HepG2 (cell line): ENCODE measurements around the gene NDUFA13. TPM values are rescaled to one million over a fixed set of nuclear protein-coding genes. Genes with fewer than 3 reads are reported as not detected.

Experiments
- ATAC-seq: fragments of 200-7000 bp; cut with Tn5 transposase; 3 replicates; pipeline ENCODE4 v1.9.1; 2020; ENCODE audit warnings: mild to moderate bottlenecking, moderate library complexity
- BruUV-seq: library from RNA; stranded (reverse); fragments of 400-500 nt; replicated peaks from 2 replicates; lab custom pipeline; 2021; lab: Mats Ljungman, UMichigan
- CTCF ChIA-PET: fragments of 300-600 bp; formaldehyde crosslinking; extraction: SDS; loops from one replicate; lab custom pipeline; 2021; ENCODE audit warnings: low total read pairs, inconsistent platforms, low intra/inter-chr PET ratio; lab: Yijun Ruan, JAX
- POLR2A ChIA-PET: fragments of 350-600 bp; sonication (Branson Sonifier 250); formaldehyde crosslinking; loops from one replicate; lab custom pipeline; 2020; ENCODE audit warnings: antibody characterized with exemption, inconsistent platforms; lab: Yijun Ruan, JAX
- DNase-seq: peaks from one replicate; pipeline ENCODE4 v3.0.0-alpha.2; 2015; ENCODE audit warnings: low spot score
- FAIRE-seq: peaks from 3 replicates; lab custom pipeline; 2011; peaks lifted over from hg19 to GRCh38; lab: Jason Lieb, UNC
- H2AFZ ChIP-seq: one replicate; pipeline ENCODE4 v1.6.1; 2011; ENCODE audit warnings: low read length, inconsistent platforms
- H3K27ac ChIP-seq: fragments of 300-600 bp; 3 replicates; pipeline ENCODE4 v1.8.0; 2011; ENCODE audit warnings: mixed run types, mild to moderate bottlenecking, mixed read lengths, low read length, inconsistent platforms; ENCODE audit not compliant: insufficient read depth; ENCODE audit errors: extremely low read length
- H3K27me3 ChIP-seq, 2 experiments: fragments of 200-600 bp in 1 of 2; 2 replicates in 1 of 2; 3 replicates in 1 of 2; pipeline versions ENCODE4 v1.6.0 to v1.8.0; 2011; ENCODE audit warnings: low read length in 2 of 2, mild to moderate bottlenecking in 2 of 2, moderate library complexity in 2 of 2, inconsistent platforms in 1 of 2; ENCODE audit not compliant: insufficient read depth in 2 of 2, control insufficient read depth in 1 of 2
- H3K36me3 ChIP-seq, 2 experiments: fragments of 200-600 bp in 1 of 2; replicated peaks in 1 of 2; 2 replicates in 1 of 2; 3 replicates in 1 of 2; pipeline versions ENCODE4 v1.5.1 to v1.8.0; 2011; ENCODE audit warnings: low read length in 2 of 2, inconsistent platforms in 1 of 2; ENCODE audit not compliant: insufficient read depth in 2 of 2, control insufficient read depth in 1 of 2
- H3K4me1 ChIP-seq: 2 replicates; pipeline ENCODE4 v1.5.1; 2012; ENCODE audit warnings: low read length, inconsistent platforms; ENCODE audit not compliant: insufficient read depth
- H3K4me2 ChIP-seq: 2 replicates; pipeline ENCODE4 v1.6.0; 2011; ENCODE audit warnings: low read depth, low read length, inconsistent platforms
- H3K4me3 ChIP-seq, 3 experiments: fragments of 200-600 bp in 1 of 3; sonication (generic), shearing (Covaris generic) in 1 of 3; replicated peaks in 1 of 3; 2 replicates each; pipeline ENCODE4 v1.5.1; 2011 to 2016; ENCODE audit warnings: low read length in 3 of 3, inconsistent platforms in 2 of 3, low read depth in 2 of 3, mild to moderate bottlenecking in 2 of 3, control low read depth in 1 of 3, mixed read lengths in 1 of 3; ENCODE audit not compliant: insufficient read depth in 1 of 3
- H3K79me2 ChIP-seq: one replicate; pipeline ENCODE4 v1.6.1; 2011; ENCODE audit warnings: low read length, inconsistent platforms; ENCODE audit not compliant: insufficient read depth
- H3K9ac ChIP-seq: 2 replicates; pipeline ENCODE4 v1.6.0; 2011; ENCODE audit warnings: mild to moderate bottlenecking, low read depth, low read length, inconsistent platforms; ENCODE audit not compliant: insufficient read depth
- H3K9me3 ChIP-seq: 2 replicates; pipeline ENCODE4 v1.5.1; 2012; ENCODE audit warnings: mild to moderate bottlenecking, low read length
- H4K20me1 ChIP-seq: 2 replicates; pipeline ENCODE4 v1.6.0; 2011; ENCODE audit warnings: inconsistent platforms, mild to moderate bottlenecking, low read length, moderate library complexity; ENCODE audit not compliant: insufficient read depth
- NR2F1 ChIP-seq, 2 experiments: fragments of 450-650 bp in 1 of 2; formaldehyde crosslinking in 1 of 2; IDR thresholded peaks; 2 replicates each; pipeline versions ENCODE4 v1.5.0 to v1.6.1; 2016 to 2020; ENCODE audit warnings: mild to moderate bottlenecking in 1 of 2, missing compliant biosample characterization in 1 of 2, missing genetic modification reagents in 1 of 2, moderate library complexity in 1 of 2
- ZIK1 ChIP-seq: sonication (generic); formaldehyde crosslinking; IDR thresholded peaks from 2 replicates; pipeline ENCODE4 v1.5.0; 2020; ENCODE audit warnings: mild to moderate bottlenecking, low read depth, missing genetic modification reagents, borderline replicate concordance
- ZNF331 ChIP-seq: sonication (generic); formaldehyde crosslinking; IDR thresholded peaks from 2 replicates; pipeline ENCODE4 v1.4.0; 2020; ENCODE audit warnings: missing genetic modification reagents
- ZNF557 ChIP-seq: sonication (generic); formaldehyde crosslinking; IDR thresholded peaks from 2 replicates; pipeline ENCODE4 v1.4.0; 2020; ENCODE audit warnings: missing genetic modification reagents
- WGBS: methylation state at CpG from one replicate; pipeline ENCODE4 v1.1.6; 2017; ENCODE audit warnings: low lambda C conversion rate; 5-methylcytosine and 5-hydroxymethylcytosine counted together
- in situ Hi-C: cut with HindIII; loops from 2 replicates; pipeline ENCODE4 v1.10.0; 2017; ENCODE audit warnings: low pct_unique_long_range_greater_than_20kb; ENCODE audit not compliant: extremely low pct_ligation_motif_present
- intact Hi-C: fragments of 100-400 bp; cut with micrococcal nuclease; formaldehyde crosslinking; loops from one replicate; pipeline ENCODE4 v1.10.0; 2022; ENCODE audit not compliant: unreplicated experiment
- polyA plus RNA-seq, 8 experiments: library from polyadenylated mRNA; depleted of rRNA in 3 of 8; stranded (reverse) in 7 of 8; unstranded in 1 of 8; fragments of >200 nt; fragmentation: Illumina TruSeq in 4 of 8; extraction: Trizol in 4 of 8; gene quantifications; 2 replicates each; pipeline versions ENCODE4 v1.2.1 to v1.2.3, GENCODE V29; 2011 to 2016; ENCODE audit warnings: low read depth in 4 of 8, missing spikeins in 1 of 8, mixed read lengths in 1 of 8; ENCODE audit not compliant: insufficient read depth in 1 of 8
- total RNA-seq, 5 experiments: library from RNA; depleted of rRNA; stranded (reverse); fragments of >200 nt; fragmentation: Illumina TruSeq; extraction: Trizol; gene quantifications; 2 replicates each; pipeline ENCODE4 v1.2.3, GENCODE V29; 2016; ENCODE audit warnings: low read depth in 1 of 5
- TF ChIP-seq, protein P1 (sequence below): sonication (generic); formaldehyde crosslinking; IDR thresholded peaks from 2 replicates; pipeline ENCODE4 v1.5.0; 2020; ENCODE audit warnings: mild to moderate bottlenecking, missing genetic modification reagents
- TF ChIP-seq, protein P2 (sequence below): sonication (generic); formaldehyde crosslinking; IDR thresholded peaks from 2 replicates; pipeline ENCODE4 v1.9.0; 2022; ENCODE audit warnings: missing genetic modification reagents, mild to moderate bottlenecking, borderline replicate concordance

NDUFA13 gene
- total and polyA plus RNA-seq, 2 of the 13 experiments (the other 11 are each of a cell fraction or from before 2014, with no cell fraction given): 337 to 366 TPM

DNA sequence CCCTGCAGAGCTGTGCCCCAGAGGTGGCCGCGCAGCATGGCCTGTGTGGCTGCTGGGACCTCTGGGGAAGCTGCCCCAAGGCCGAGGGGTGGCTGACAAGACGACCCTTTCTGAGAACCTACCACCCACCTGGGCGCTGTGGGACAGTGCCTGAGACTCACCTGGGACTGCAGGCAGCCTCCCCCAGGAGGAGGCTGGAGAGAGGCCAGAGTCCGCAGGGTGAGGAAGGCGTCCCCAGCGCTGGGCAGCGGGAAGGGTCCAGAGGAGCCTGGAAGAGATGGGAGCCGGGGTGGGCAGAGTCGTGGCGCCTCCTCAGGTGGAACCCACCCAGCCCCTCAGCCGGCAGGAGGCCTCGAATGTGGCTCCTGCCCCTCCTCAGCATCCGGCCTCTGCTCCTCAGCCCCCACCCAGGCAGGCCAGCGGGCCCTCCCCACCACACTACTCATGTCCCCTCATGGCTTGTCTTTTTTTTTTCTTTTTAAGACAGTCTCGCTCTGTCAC, 47.4 kb downstream of the NDUFA13 start:
- intact Hi-C loops: no loop called here
- CTCF ChIA-PET: interaction anchor here (0.7 kb wide), 1 partner anchor 81 kb away, joined by 3 read pairs; no protein-coding TSS in a partner anchor
- no TSS peak for BruUV-seq

More for the DNA sequence above, 47.4 kb downstream of the NDUFA13 start:
- peak overlapping the region; percentile 55 for H3K4me2 ChIP-seq
- H3K27ac ChIP-seq: no peak overlapping the region
- POLR2A ChIA-PET: no interaction called here
- H3K27me3 ChIP-seq: peaks cover 4 to 8% of the 10 kb centered on the region in 2 experiments; a peak in 3 of 5 replicates
- no peak for TF ChIP-seq NR2F1 (CRISPR knock-in tag; IDR thresholded peaks at IDR 0.05)
- no peak for TF ChIP-seq ZNF557 (CRISPR knock-in tag)
- TF ChIP-seq, protein P1, sequence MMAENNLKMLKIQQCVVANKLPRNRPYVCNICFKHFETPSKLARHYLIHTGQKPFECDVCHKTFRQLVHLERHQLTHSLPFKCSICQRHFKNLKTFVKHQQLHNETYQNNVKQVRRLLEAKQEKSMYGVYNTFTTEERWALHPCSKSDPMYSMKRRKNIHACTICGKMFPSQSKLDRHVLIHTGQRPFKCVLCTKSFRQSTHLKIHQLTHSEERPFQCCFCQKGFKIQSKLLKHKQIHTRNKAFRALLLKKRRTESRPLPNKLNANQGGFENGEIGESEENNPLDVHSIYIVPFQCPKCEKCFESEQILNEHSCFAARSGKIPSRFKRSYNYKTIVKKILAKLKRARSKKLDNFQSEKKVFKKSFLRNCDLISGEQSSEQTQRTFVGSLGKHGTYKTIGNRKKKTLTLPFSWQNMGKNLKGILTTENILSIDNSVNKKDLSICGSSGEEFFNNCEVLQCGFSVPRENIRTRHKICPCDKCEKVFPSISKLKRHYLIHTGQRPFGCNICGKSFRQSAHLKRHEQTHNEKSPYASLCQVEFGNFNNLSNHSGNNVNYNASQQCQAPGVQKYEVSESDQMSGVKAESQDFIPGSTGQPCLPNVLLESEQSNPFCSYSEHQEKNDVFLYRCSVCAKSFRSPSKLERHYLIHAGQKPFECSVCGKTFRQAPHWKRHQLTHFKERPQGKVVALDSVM (CRISPR knock-in tag): peak; percentile 23; the same call in 1 of the 2 replicates
- TF ChIP-seq ZNF331 (CRISPR knock-in tag): no peak
- TF ChIP-seq ZIK1 (CRISPR knock-in tag): no peak
- TF ChIP-seq, protein P2, sequence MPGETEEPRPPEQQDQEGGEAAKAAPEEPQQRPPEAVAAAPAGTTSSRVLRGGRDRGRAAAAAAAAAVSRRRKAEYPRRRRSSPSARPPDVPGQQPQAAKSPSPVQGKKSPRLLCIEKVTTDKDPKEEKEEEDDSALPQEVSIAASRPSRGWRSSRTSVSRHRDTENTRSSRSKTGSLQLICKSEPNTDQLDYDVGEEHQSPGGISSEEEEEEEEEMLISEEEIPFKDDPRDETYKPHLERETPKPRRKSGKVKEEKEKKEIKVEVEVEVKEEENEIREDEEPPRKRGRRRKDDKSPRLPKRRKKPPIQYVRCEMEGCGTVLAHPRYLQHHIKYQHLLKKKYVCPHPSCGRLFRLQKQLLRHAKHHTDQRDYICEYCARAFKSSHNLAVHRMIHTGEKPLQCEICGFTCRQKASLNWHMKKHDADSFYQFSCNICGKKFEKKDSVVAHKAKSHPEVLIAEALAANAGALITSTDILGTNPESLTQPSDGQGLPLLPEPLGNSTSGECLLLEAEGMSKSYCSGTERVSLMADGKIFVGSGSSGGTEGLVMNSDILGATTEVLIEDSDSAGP: 0 out of 2 replicates have a peak, but pooled peaks have one; percentile 10
- in situ Hi-C loops: loop anchor here (25.0 kb wide), 1 partner anchor 999 kb away; the partner anchor contains the start of gene ZNF737
- no peaks in the 10 kb centered on the region for H3K9me3 ChIP-seq
- 36% methylated on average over 6 of the region's 17 CpGs for WGBS
- ATAC-seq (0 out of 3 replicates have a peak, but pooled peaks have one; percentile 8), DNase-seq (no peak), FAIRE-seq (no peak)
- H3K4me3 ChIP-seq: peak overlapping the region in 1 of 3 experiments; percentile 14; a peak in 1 of 6 replicates
- H3K9ac ChIP-seq: no peak overlapping the region
- peaks cover 24% of the 10 kb centered on the region for H3K4me1 ChIP-seq
- H2AFZ ChIP-seq: no peak overlapping the region
- no peaks in the 10 kb centered on the region for H3K79me2 ChIP-seq
- no peaks in the 10 kb centered on the region for H4K20me1 ChIP-seq
- H3K36me3 ChIP-seq: no peaks in the 10 kb centered on the region
